Esophagus muscularis mucosa (tissue), 4 donors: ENCODE measurements around the gene CYP46A1. TPM values are rescaled to one million over a fixed set of nuclear protein-coding genes. Genes with fewer than 3 reads are reported as not detected.

Experiments used
- DNase-seq: peaks from one replicate; pipeline ENCODE4 v3.0.0-alpha.2; 2017; ENCODE audit errors: extremely low spot score
- H3K27ac ChIP-seq, 4 donors: fragments of 200-600 bp; sonication (generic); replicated peaks in 1 of 4; 1 replicate in 3 of 4; 2 replicates in 1 of 4; pipeline ENCODE4 v1.5.1; 2016 to 2019; ENCODE audit warnings: mild to moderate bottlenecking in 1 of 4
- H3K27me3 ChIP-seq, 4 donors: fragments of 200-600 bp; sonication (generic); one replicate each; pipeline versions ENCODE4 v1.5.1 to v1.6.0; 2016 to 2019
- H3K36me3 ChIP-seq, 4 donors: fragments of 200-600 bp; sonication (generic); one replicate each; pipeline ENCODE4 v1.5.1; 2016 to 2019
- H3K4me1 ChIP-seq, 4 donors: fragments of 200-600 bp; sonication (generic); one replicate each; pipeline ENCODE4 v1.5.1; 2016 to 2019
- H3K4me3 ChIP-seq, 4 donors: fragments of 200-600 bp; sonication (generic); 1 replicate in 2 of 4; 2 replicates in 2 of 4; pipeline ENCODE4 v1.5.1; 2016 to 2019; ENCODE audit warnings: mild to moderate bottlenecking in 4 of 4, moderate library complexity in 1 of 4
- H3K9me3 ChIP-seq, 4 donors: fragments of 200-600 bp; sonication (generic); 1 replicate in 3 of 4; 2 replicates in 1 of 4; pipeline ENCODE4 v1.5.1; 2016 to 2019
- EP300 ChIP-seq: sonication (generic); formaldehyde crosslinking; IDR thresholded peaks from one replicate; pipeline ENCODE4 v1.6.1; 2017; ENCODE audit warnings: antibody characterized with exemption
- POLR2A ChIP-seq: fragments of 450-650 bp; IDR thresholded peaks from one replicate; pipeline ENCODE4 v1.6.1; 2017; ENCODE audit warnings: antibody characterized with exemption, moderate library complexity, mild to moderate bottlenecking, low read depth
- POLR2AphosphoS5 ChIP-seq, 2 donors: sonication (generic); formaldehyde crosslinking; IDR thresholded peaks; one replicate each; pipeline ENCODE4 v1.6.1; 2017; ENCODE audit warnings: antibody characterized with exemption in 2 of 2
- WGBS: methylation state at CpG from one replicate; pipeline ENCODE4 v1.1.5; 2018; 5-methylcytosine and 5-hydroxymethylcytosine counted together
- intact Hi-C: fragments of 100-400 bp; cut with DNase I; formaldehyde crosslinking; loops from one replicate; pipeline ENCODE4 v1.15.1; 2023
- total RNA-seq, 4 donors: library from RNA; depleted of rRNA; stranded (reverse); fragments of >200 nt; gene quantifications; one replicate each; pipeline versions ENCODE4 v1.1.0 to v1.2.1, GENCODE V29; 2016
- TF ChIP-seq, protein P1 (sequence below), 3 experiments: fragments of 200-600 bp in 2 of 3; fragments of 450-650 bp in 1 of 3; sonication (generic) in 2 of 3; IDR thresholded peaks; one replicate each; pipeline ENCODE4 v1.5.1; 2017 to 2019; ENCODE audit warnings: antibody characterized with exemption in 3 of 3, mild to moderate bottlenecking in 2 of 3, moderate library complexity in 1 of 3

Gene CYP46A1
- total RNA-seq, 4 donors from 2014 or later, result 1.2 to 2.5 (median 1.9) TPM

- Histone ChIP-seq H3K9me3 (no peaks in the 10 kb centered on the region), H3K27ac (peak overlapping the region in 1 of 4 donors; percentile 32), H3K27me3 (peaks cover 0 to 6% (median 0%) of the 10 kb centered on the region in 4 donors), H3K4me1 (peaks cover 0 to 8% (median 3%) of the 10 kb centered on the region in 4 donors), H3K4me3 (no peak overlapping the region), H3K36me3 (peaks cover 0 to 30% (median 8%) of the 10 kb centered on the region in 4 donors)
- WGBS, result 72% methylated on average over 20 of the region's 20 CpGs
- TF ChIP-seq, protein P1, sequence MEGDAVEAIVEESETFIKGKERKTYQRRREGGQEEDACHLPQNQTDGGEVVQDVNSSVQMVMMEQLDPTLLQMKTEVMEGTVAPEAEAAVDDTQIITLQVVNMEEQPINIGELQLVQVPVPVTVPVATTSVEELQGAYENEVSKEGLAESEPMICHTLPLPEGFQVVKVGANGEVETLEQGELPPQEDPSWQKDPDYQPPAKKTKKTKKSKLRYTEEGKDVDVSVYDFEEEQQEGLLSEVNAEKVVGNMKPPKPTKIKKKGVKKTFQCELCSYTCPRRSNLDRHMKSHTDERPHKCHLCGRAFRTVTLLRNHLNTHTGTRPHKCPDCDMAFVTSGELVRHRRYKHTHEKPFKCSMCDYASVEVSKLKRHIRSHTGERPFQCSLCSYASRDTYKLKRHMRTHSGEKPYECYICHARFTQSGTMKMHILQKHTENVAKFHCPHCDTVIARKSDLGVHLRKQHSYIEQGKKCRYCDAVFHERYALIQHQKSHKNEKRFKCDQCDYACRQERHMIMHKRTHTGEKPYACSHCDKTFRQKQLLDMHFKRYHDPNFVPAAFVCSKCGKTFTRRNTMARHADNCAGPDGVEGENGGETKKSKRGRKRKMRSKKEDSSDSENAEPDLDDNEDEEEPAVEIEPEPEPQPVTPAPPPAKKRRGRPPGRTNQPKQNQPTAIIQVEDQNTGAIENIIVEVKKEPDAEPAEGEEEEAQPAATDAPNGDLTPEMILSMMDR (IDR thresholded peaks at IDR 0.05), result no peak
- TF ChIP-seq EP300, result no peak
- TF ChIP-seq POLR2A, result no peak
- TF ChIP-seq POLR2AphosphoS5 (IDR thresholded peaks at IDR 0.05), result no peak
- no peak for DNase-seq
- intact Hi-C loops, result no loop called here
Measured at GRCh38 chr14:99671235-99672224, 12.6 kb upstream of the CYP46A1 start.

DNA sequence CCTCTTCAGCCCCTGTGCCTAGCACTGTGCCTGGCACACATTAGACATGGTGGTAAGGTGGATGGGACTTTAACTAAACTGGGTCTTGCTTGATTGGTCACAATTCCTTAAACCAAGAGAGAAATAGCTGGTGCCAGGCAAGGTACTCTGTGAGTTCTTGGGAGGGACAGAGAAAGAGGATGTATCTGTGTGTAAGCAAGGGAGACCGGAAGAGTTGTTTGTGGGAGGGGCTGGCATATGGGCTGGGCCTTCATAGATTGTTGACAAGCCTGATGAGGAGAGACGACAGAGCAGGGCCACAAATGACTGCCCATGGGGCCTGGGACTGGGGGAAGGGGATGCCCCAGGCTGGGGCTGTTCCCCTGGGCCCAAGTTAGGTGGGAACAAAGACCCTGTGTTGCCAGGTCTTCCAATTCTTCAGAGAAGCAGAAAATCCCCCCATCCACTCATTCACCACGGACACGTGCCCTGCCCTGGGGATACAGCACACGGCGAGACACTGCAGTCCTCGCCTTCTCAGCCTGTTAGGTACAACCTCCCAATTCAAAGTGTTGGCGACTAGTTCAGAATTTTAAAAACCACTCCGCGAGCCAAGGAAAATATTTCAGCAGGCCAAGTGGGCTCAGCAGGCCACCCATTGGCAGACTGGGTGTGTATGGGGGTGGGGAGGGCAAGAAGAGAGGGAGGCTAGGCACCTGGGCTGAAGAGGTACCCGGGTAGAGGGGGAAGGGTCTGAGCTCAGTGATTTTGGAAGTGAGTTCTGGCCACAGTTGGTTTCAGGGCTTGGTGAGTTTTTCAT, 11.4 kb upstream of the CYP46A1 start:
- Histone ChIP-seq H3K27ac (peak overlapping the region in 1 of 4 donors; percentile 32), H3K4me1 (peaks cover 0 to 8% (median 3%) of the 10 kb centered on the region in 4 donors), H3K9me3 (peaks cover 0 to 7% (median 3%) of the 10 kb centered on the region in 4 donors), H3K36me3 (peaks cover 0 to 23% (median 7%) of the 10 kb centered on the region in 4 donors), H3K27me3 (peaks cover 0 to 6% (median 0%) of the 10 kb centered on the region in 4 donors), H3K4me3 (no peak overlapping the region)
- no peak for DNase-seq
- intact Hi-C loops, result no loop called here
- 77% methylated on average over 11 of the region's 11 CpGs for WGBS
- TF ChIP-seq, protein P1 (IDR thresholded peaks at IDR 0.05), result no peak
- TF ChIP-seq POLR2AphosphoS5 (IDR thresholded peaks at IDR 0.05) (no peak), POLR2A (no peak), EP300 (no peak)

DNA sequence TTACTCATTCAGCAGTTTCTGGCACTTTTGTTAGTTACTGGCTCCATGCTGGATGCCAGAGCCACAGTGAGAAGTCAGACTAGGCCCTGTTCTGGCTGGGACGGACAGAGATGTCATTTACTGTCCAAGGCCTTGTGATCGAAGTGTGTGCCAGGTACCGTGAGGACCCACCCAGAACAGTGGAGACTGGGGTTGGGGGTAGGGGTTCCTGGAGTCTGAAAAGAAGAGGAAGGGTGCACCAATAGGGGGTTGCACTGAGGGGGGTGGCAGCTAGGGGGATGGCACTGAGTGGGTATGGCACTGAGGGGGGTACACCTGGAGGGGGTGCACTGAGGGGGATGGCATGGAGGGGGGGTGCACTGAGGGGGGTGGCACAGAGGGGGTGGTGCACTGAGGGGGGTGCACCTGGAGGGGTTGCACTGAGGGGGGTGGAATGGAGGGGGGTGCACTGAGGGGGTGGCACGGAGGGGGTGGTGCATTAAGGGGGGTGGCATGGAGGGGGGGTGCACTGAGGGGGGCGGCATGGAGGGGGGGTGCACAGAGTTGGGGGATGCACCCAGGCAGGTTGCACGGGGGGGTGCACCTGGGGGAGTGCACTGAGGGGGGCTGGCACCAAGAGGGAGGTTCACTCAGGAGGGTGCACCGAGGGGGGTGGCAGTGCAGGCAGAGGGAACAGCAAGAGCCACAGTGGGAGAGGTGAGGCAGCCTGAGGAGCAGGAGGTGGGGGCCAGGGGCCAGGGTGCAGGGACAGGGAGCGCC, 10.6 kb upstream of the CYP46A1 start:
- H3K27ac ChIP-seq, result no peak overlapping the region
- intact Hi-C loops, result no loop called here
- H3K9me3 ChIP-seq, result peaks cover 0 to 15% (median 9%) of the 10 kb centered on the region in 4 donors
- peaks cover 0 to 15% (median 4%) of the 10 kb centered on the region in 4 donors for H3K36me3 ChIP-seq
- no peak for DNase-seq
- H3K4me3 ChIP-seq, result no peak overlapping the region
- TF ChIP-seq POLR2A (no peak), POLR2AphosphoS5 (IDR thresholded peaks at IDR 0.05) (no peak), EP300 (no peak)
- TF ChIP-seq, protein P1 (IDR thresholded peaks at IDR 0.05), result no peak
- peaks cover 0 to 6% (median 0%) of the 10 kb centered on the region in 4 donors for H3K27me3 ChIP-seq
- peaks cover 0 to 8% (median 3%) of the 10 kb centered on the region in 4 donors for H3K4me1 ChIP-seq
- 86% methylated on average over 6 of the region's 8 CpGs for WGBS

DNA sequence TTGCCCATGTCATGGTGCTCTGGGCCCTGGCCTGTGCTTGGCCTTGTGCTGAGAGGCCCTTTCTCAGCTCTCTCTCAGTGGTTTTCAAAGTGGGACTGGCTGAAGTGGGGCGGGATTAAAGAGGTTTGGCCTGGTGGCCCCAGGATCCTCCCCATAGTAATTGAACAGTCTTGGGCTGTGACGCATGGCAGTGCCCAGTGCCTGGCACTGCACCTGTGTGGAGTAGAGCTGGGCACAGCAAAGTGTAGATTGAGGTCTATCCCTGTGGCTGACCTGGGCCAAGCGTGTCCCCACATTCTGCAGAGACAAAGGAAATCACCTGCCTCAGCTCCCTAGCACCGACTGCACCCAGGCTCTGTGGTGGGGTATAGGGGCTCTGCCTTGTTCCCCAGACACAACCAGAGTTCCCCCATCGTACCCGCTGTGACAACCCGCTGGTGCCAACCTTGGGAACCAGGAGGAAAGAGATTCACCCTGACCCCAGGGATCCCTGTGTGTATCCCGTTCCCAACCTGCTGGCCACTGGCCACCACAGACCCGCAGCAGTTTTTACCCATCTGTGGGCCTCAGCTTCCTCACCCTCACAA, 9.9 kb upstream of the CYP46A1 start:
- 83% methylated on average over 9 of the region's 9 CpGs for WGBS
- DNase-seq, result no peak
- no peak overlapping the region for H3K27ac ChIP-seq
- intact Hi-C loops, result no loop called here
- TF ChIP-seq, protein P1 (IDR thresholded peaks at IDR 0.05), result no peak
- TF ChIP-seq POLR2AphosphoS5 (IDR thresholded peaks at IDR 0.05), result no peak
- no peak for TF ChIP-seq POLR2A
- TF ChIP-seq EP300, result no peak
- H3K27me3 ChIP-seq, result peaks cover 0 to 6% (median 0%) of the 10 kb centered on the region in 4 donors
- H3K4me3 ChIP-seq, result no peak overlapping the region
- peaks cover 0 to 9% (median under 1%) of the 10 kb centered on the region in 4 donors for H3K36me3 ChIP-seq
- peaks cover 0 to 20% (median 10%) of the 10 kb centered on the region in 4 donors for H3K9me3 ChIP-seq
- peaks cover 0 to 8% (median 3%) of the 10 kb centered on the region in 4 donors for H3K4me1 ChIP-seq
